Hematopoietic multipotent progenitor cell treated with erythropoietin and hydrocortisone succinate and interleukin-3 and kit ligand, for 17 days (in vitro differentiated cells): ENCODE data around the gene HRAS.

ENCODE experiments used
- DNase-seq: peaks from one replicate; pipeline ENCODE4 v3.0.0-alpha.2; 2015; ENCODE audit warnings: low spot score

The HRAS gene

DNA sequence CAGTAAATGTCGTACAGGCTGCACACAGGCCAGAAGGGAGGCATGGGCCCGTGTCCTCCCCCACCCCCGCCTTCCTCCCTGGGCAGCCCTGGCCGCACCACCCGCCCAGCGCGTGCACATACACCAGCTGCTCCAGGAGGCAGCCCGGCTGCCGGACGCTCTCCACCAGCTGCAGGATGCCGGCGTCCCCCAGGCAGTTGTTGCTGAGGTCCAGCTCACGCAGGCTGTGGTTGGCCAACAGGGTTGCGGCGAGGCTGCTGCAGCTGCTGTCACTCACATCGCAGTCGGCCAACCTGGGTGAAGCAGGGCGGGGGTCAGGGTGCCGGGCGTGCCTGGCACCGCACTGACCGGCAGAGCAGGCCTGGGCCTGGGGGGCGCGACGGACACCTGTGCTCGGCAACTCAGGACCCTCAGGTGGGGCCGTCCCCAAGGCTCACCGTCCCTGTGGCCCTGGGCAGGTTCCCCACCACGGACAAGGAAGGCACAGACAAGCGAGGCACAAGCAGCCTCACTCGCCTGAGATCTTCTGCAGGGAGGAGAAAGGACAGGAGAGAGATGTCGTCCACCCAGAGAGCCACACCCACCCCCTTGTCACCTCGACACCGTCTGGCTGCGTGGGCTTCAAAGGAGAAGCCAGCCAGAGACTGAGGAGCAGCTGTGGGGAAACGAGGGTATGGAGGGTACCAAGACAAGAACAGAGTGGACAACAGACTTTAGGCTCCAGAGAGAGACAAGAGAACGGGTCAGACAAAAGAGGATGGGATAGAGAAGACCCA lies 40.4 kb downstream of the HRAS start:
- DNase-seq: no peak

DNA sequence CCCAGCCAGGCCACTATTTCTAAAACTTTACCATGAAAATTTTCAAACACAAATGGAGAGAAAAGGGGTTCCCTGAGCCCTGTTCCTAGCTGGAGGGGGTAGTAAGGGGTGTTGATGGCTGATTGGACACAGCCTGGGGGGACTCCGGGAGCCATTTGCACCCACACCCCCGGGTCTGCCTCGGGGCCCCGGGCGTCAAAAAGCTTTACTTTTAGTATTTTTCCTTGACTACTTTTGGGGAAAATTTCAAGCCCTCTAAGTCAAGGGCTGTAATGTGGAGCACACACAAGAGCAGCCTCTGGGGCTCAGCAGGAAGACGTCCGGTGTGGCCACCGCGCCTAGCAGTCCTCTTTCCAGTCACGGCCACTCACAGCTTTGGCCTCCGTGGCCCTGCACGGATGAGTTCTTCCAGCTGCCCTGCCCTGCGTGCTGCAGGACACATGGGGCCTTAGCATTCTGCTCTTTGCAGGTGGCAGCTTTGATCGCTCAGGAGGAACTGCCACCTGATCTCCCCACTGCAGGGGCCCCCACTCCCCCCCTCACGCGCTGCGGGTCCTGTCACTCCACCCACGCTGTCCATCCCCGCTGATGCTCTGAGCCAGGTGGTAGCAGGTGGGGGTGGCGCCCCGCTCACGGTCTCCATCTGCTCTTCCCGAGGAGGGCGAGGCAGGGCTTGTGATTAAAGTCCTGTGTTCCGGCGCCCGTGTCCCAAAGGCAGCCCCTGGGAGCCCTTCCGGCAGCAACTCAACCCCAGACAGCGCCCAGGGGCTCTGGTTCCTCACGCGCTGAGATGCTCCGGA lies 42.7 kb downstream of the HRAS start:
- no peak for DNase-seq

DNA sequence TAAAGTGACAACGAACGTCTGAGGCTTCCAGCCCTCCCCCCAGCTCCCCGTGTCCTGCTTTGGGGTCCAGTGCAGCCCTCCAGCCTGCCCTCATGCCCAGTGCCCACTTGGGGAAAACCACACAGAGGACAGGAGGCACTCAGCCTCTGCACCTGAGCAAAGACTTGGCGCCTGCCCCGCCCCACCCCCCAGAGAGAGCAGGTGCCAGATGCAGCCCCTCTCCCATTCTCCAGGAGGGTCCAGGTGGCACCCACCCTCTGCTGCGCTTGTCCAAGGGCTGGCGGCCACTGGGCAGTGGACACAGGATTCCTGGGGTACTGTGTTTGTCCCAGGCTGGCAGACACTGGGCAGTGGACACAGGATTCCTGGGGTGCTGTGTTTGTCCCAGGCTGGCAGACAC lies 44.0 kb downstream of the HRAS start:
- no peak for DNase-seq

DNA sequence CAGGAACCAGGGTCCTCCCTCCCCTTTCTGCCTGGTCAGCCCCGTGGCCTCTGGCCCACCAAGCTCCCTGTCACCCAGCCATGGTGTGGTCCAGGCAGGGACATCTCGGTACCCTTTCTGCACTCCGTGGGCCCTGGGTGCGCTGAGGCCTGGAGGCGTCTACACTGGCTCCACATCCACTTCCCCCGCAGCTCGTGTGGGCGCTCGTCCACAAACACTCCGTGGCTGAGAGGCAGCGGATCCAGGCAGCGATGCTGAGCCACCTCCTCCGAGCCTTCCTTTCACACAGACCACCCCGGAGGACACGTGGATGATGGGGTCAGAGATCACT lies 44.5 kb downstream of the HRAS start:
- DNase-seq: no peak

DNA sequence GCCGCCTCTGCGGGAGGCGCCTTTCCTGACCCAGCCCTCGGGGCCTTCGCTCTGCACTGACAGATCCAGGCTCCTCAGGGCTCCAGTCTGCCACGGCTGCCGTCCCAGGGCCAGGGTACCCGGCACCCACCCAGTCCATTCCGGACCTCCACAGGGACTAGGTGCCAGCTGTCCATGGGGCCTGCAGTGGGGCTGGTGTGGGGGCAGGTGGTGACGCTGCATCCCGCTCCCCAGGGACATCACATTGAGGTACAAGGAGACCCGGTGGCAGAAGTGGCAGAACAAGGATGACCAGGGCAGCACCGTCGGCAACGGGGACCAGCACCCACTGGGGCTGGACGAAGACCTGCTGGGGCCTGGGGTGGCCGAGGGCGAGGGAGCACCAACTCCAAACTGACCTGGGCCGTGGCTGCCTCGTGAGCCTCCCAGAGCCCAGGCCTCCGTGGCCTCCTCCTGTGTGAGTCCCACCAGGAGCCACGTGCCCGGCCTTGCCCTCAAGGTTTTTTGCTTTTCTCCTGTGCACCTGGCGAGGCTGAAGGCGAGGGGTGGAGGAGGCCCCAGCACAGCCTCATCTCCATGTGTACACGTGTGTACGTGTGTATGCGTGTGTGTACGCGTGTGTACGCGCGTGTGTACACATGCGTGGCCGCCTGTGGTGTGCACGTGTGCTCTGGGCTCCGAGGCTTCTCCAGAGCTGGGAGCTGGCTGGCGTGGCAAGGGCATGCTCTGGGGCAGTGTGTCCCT lies 45.0 kb downstream of the HRAS start:
- no peak for DNase-seq

DNA sequence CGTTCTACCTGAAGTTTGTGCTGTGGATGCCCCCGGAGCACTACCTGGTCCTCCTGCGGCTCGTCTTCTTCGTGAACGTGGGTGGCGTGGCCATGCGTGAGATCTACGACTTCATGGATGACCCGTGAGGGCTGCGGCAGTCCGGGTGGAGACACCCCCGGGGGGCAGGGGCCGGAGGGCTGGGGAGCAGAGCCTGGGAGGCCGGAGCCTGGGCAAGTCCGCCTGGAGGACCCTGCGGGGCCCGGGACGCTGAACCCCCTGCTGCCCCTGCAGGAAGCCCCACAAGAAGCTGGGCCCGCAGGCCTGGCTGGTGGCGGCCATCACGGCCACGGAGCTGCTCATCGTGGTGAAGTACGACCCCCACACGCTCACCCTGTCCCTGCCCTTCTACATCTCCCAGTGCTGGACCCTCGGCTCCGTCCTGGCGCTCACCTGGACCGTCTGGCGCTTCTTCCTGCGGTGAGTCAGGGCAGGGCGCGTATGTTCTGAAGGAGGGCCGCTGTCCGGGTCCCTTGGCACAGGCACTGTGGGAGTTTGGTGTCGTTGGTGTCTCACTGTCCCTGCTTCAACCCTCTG lies 45.7 kb downstream of the HRAS start:
- DNase-seq: no peak

DNA sequence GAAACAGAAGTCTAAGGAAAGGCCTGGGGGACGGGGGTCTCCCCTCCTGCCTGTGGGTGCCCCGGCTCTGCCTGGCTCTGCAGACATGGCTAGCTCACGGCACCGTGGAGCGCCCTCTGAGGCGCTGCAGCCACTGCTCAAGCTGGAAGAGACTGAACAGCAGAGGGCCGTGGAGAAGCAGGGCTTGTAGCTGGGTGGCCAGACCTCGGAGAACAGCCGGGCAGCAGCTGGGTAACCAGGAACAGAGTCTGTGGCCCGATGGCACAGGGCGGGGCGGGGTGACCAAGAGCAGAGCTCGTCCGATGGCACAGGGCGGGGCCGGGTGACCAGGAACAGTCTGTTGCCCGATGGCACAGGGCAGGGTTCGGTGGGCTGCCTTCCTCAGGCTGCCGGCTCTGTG lies 46.4 kb downstream of the HRAS start:
- DNase-seq: no peak

DNA sequence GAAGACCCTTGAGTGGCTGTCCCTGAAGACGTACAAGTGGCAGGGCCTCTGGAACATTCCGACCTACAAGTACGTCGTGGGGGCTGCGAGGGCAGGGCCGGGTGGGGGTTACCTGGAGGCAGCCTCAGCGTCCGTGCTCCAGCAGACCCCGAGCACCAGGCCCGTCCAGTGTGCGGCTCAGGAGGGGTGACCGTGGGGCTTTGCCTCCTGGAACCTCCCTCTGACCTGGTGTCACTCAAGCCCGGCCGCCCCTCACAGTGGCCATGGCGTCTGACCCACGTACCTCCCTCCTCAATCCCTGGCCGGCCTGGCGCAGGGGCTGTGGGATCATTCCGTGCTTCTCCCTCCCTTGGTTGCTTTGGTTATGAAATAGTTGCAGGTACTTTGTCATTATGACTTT lies 46.8 kb downstream of the HRAS start:
- no peak for DNase-seq

DNA sequence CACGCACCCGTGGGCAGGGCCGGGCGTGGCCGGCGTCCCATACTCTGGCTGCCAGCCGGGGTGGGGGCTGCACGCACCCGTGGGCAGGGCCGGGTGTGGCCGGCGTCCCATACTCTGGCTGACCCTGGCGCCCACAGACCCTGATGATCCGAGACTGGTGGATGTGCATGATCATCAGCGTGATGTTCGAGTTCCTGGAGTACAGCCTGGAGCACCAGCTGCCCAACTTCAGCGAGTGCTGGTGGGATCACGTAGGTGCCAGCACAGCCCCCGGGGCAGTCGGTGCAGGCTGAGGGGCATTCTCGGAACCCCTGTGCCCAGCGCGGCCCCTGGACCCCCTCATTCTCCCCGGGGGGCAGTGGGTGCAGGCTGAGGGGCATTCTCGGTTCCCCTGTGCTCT lies 47.3 kb downstream of the HRAS start:
- no peak for DNase-seq

DNA sequence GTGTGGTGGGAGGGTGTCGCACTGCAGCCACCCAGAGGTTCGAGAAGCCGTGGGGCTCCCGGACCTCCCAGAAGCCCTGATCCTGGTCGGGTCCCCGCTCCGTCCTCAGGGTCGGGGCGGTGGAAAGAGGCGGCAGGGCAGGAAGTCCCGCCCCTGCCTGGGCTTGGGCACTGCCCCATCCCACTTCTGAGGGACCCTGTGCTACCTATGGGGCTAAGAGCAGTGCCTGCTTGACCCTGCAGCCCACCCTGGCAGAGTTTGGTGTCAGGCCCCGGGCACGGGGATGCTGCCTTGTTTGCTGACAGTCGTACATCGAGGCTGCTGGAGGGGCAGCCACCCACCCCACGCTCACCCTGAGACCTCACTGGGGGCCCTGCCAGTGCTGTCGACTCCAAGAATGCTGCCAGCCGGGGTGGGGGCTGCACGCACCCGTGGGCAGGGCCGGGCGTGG lies 47.8 kb downstream of the HRAS start:
- no peak for DNase-seq

DNA sequence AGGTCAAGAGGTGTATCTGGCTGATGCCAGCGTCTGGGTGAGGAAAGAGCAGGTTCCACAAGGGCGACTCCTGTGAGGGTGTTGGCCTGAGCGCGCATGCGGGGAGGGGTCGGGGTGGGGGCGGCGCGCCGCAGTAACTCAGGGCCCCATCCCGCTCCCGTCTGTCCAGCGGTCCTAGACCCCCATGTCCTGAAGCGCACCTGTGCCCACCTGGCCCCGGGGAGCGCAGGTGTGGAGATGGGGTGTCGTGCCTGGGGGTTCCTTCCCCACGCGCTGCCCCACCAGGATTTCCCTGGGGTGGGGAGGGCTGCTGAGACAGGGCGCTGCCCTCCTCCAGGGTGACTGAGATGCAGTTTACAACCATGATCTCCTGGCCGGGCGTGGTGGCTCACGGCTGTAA lies 49.2 kb downstream of the HRAS start:
- no peak for DNase-seq

DNA sequence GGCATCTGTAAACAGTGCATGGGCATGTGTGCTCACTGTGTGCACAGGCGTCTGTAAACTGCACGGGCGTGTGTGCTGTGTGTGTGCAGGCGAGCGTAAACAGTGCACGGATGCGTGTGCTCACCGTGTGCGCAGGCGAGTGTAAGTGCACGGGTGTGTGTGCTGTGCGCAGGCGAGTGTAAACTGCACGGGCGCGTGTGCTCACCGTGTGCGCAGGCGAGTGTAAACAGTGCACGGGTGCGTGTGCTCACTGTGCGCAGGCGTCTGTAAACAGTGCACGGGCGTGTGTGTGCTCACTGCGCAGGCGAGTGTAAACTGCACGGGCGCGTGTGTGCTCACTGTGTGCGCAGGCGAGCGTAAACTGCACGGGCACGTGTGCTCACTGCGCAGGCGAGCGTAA lies 50.8 kb downstream of the HRAS start:
- DNase-seq: no peak
